ENCODE measurements around the gene COPA.
A peak's percentile ranks its signal among the peaks of the same experiment; 100 is the strongest.

The COPA gene

DNA sequence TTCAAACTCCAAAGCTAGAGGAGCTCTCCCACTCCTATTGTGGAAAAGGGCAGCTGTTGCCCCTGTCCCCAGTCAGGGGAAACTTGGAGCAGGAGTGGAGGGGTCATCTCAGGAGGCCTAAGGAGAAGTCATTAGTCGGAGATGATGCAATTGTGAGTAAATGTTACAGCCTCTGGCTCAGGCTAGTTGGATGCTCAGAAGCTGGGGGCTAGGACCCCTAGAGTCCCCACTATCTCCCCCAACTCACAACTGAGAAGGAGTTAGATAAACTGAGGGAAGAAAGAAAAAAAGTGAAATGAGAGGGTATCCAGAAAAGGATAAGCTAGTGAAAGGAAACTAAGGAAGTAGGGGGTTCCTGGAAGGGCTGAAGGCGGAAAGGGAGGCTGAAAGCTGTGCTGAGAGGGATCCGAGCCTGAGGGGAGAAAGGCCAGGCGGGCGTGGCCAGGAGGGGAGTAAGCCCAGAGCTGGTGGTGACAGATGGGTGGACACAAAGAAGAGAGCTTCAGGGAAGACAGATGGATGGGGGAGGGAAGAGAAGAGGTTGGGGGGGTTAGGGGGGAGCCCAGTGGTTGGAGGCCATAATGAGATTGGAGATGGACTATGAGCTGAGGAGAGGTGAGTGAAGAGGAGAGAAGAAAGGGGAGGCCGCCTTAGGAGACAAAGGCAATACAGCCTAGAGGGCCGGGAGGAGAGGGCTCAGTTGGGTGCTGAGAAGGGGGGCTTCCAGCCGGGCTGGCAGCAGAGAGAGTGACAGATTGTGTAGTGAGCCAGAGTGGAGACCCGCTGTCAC lies 19.3 kb upstream of the COPA start:
- DNase-seq = no peak

GRCh38 chr1:160361814-160362167 lies 18.7 kb upstream of the COPA start:
- DNase-seq = no peak

- DNase-seq = no peak
These were observed 18.1 kb upstream of the COPA start for GRCh38 chr1:160361199-160361598.

GRCh38 chr1:160360227-160360695 lies 17.2 kb upstream of the COPA start:
- DNase-seq = no peak

- DNase-seq = no peak
These were observed 16.6 kb upstream of the COPA start for GRCh38 chr1:160359559-160360226.

GRCh38 chr1:160358073-160358472 lies 15.0 kb upstream of the COPA start:
- no peak for DNase-seq

DNA sequence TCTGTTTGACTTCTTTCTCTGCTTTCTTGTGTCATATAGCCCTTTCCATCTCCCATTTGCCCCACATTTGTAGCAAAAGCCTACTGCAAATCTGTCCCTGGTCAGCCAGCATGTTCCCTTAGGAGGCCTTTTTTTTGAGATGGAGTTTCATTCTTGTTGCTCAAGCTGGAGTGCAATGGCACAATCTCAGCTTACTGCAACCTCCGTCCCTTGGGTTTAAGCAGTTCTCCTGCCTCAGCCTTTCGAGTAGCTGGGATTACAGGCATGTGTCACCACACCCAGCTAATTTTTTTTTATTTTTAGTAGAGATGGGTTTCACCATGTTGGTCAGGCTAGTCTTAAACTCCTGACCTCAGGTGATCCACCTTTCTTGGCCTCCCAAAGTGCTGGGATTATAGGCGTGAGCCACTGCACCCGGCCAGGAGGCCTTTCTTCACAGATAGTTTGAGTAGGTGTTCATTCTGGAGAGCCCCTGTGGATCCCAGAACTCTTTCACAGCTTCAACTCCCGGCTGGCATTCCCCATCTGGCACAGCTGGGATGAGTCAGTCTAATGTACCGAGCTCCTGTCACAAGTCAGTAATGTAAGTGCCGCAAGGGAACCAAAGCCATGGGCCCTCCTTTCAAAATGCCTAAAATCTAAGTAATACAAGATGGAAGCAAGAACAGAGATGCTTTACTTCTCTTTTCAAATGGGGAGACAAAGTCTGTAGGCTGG lies 14.4 kb upstream of the COPA start:
- DNase-seq = peak; percentile 28

GRCh38 chr1:160354388-160354985 lies 11.4 kb upstream of the COPA start:
- peak; percentile 23 for DNase-seq

- DNase-seq = no peak
These were observed 10.2 kb upstream of the COPA start for GRCh38 chr1:160353223-160353622.

GRCh38 chr1:160352555-160352954 lies 9.5 kb upstream of the COPA start:
- no peak for DNase-seq

DNA sequence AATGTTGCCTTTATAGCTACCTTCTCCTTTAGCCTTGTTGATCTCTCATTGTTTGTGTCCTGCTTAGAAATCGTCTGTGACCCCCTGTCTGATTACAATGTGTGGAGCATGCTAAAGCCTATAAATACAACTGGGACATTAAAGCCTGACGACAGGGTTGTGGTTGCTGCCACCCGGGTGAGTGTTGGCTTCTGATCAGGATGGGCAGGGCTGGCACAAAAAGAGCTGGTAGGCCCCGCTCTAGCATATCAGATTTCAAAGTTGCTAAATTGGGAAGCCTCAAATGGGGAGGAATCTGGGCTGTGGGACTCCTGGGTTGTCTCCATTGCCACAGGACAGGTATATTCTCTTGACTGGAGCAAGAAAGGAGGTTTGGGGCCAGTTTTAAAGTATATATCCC lies 8.6 kb upstream of the COPA start:
- DNase-seq = no peak

- no peak for DNase-seq
These were observed 3.9 kb upstream of the COPA start for GRCh38 chr1:160346958-160347357.

DNA sequence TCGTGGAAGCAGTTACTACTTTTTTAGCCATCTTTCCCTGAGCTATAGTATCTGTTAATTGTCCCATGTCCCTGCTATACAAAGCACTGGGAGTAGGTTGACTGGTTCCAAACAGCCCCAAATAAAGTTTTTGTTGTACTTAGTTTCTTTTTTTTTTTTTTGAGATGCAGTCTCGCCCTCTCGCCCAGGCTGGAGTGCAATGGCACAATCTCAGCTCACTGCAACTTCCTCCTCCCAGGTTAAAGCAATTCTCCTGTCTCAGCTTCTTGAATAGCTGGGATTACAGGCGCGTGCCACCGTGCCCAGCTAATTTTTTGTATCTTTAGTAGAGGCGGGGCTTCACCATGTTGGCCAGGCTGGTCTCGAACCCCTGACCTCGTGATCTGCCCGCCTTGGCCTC lies 3.4 kb upstream of the COPA start:
- DNase-seq = no peak

DNA sequence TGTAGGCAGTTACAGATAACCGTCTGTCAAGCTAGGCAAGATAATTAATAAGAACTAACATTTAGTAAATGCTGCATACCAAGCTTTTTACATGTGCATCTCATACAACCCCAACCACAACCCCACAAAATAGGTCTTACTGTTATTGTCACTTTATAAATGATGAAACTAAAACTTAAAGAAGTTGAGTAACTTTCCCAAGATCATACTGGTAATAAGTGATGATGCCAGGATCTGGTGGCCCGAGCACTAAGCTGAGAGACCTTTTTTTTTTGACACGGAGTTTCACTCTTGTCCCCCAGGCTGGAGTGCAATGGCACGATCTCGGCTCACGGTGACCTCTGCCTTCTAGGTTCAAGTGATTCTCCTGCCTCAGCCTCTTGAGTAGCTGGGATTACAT lies 1.9 kb upstream of the COPA start:
- DNase-seq = no peak

GRCh38 chr1:160344241-160344640 lies 1.2 kb upstream of the COPA start:
- DNase-seq = no peak

DNA sequence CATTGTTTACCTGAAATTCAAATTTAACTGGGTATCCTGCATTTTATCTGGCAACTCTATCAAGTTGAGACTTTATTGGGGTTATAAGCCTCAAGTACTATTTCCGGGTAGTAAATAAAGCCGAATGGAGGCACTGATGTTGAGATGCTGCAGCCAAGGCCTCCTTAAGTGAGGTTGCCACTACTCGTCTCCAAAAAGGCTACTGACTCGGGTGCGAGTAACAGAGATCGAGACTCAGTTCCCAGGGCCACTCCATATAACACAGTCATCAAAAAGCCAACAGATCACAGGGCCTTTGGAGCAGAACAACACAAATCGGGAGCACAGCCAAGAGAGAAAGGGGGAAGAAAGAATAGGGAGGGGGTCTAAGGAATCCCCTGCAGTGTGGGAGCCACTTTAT lies 524 bp downstream of the COPA start:
- DNase-seq = peak; percentile 22

DNA sequence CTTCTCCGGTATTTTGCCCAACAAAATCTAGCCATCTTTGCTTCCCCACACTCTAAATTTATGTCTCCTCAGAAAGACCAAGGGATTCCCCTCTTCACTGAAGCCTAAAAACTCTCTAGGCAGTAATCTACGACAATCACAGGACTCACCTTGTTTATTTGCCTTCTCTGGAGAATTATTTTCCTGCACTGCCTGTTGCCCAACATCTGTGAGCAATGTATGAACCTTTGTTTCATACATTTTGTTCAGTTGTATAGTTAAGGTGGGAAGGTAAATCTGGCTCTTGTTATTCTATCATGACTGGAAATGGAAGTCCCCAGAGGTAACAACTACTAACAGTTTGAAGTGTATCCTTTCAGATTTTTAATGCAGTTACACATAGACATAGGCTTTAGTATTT lies 2.2 kb downstream of the COPA start:
- DNase-seq = no peak

DNA sequence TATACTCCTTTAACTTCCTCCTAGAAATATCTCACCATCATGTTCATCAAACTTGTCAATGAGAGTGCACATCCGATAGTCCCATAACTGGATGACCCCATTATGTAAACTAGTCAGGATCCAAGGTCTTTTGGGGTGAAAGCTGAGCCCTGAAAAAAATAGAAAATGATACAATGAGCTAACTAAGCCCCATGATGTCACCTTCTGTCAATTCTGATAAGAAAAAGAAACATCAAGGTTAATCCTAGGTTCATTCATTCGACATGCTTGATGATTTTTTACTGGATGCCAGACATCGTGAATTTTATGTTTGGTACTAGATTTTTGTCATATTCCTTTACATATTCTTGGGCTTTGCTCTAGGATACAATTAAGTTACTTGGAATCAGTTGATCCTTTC lies 2.9 kb downstream of the COPA start:
- DNase-seq = no peak

DNA sequence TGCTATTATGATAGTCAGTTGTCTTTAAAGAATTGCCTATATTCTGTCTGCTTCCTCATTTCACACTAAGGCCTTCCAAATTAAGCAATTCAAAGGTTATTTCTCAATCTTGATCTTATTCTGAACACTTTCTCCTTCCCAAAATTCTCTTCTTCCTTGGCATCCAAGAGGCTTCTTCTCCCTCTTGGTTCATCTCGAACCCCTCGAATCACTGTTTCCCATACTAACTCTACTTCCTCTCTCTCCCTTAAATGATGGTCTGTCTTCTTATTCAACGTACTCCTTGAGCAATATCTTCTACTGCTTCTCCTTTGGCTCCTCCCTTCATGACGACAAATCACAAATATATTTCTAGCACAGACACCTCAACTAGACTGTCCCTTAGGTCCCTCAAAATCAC lies 4.5 kb downstream of the COPA start:
- no peak for DNase-seq

- no peak for DNase-seq
These were observed 10.5 kb downstream of the COPA start for GRCh38 chr1:160332516-160332915.

GRCh38 chr1:160330119-160330518 lies 12.9 kb downstream of the COPA start:
- DNase-seq = no peak

DNA sequence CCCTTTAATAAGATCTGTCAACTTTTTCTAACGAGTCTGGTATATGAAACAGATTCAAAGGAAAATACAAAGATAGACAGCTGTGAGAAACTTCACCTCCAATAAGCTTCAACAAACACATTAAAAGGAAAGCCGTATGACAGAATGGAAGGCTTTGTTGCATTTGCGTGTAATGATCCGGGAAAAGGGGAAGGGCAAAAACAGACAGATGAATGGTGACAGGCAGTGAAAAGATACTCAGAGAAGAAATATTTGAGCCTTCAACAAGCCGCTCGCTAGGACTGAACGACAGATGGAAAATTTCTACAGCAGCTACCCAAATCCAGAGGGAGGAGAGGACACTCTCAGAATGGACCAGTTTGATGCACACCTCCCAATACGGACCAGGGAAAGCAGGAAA lies 14.9 kb downstream of the COPA start:
- no peak for DNase-seq

- no peak for DNase-seq
These were observed 16.6 kb downstream of the COPA start for GRCh38 chr1:160326418-160326817.

DNA sequence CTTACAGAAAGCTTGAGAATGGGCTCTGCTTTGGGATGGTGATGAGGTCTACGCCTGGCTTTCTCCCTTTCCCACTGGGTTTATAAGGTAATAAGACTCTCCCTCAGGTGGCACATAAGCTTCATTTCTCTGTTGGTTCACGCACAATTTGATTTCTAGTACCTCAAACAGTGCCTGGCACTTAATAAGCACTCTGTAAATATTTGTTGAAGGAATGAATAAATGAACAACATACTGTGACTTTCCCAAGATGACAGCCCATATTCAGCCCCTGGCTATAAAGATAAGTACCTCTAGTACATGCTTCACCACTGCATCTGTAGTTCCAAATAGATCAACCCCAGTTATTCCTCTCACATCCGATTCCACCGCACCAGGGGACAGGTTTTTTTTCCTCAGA lies 17.8 kb downstream of the COPA start:
- DNase-seq = no peak

All from EL (cell line).